GM18861 (cell line): ENCODE measurements around the gene PIGX.

ENCODE experiments used
- ATAC-seq: cut with Tn5 transposase; IDR thresholded peaks from one replicate; pipeline ENCODE4 v1.9.1; 2021; ENCODE audit not compliant: unreplicated experiment

The PIGX gene

GRCh38 chr3:196711838-196712513, at the start of gene PIGX, which contains the start of gene CEP19:
TSS of gene PIGX (plus strand) at chr3:196712377.
TSS of gene CEP19 (minus strand) at chr3:196712250. CDS start at chr3:196708657, 3,593 bp downstream.
- peak; percentile 57 for ATAC-seq

- no peak for ATAC-seq
Measured at GRCh38 chr3:196662711-196663571, 49.2 kb upstream of the PIGX start.

GRCh38 chr3:196666001-196666867, 45.9 kb upstream of the PIGX start:
- ATAC-seq, result no peak

- ATAC-seq, result no peak
Measured at GRCh38 chr3:196667056-196667825, 44.9 kb upstream of the PIGX start.

- ATAC-seq, result no peak
Measured at GRCh38 chr3:196670339-196670738, 41.8 kb upstream of the PIGX start.

GRCh38 chr3:196673632-196674031, 38.5 kb upstream of the PIGX start:
- no peak for ATAC-seq

GRCh38 chr3:196677353-196677752, 34.8 kb upstream of the PIGX start:
- no peak for ATAC-seq

- ATAC-seq, result no peak
Measured at GRCh38 chr3:196677931-196678330, 34.2 kb upstream of the PIGX start.

- ATAC-seq, result peak; percentile 83
Measured at GRCh38 chr3:196684548-196685407, 27.4 kb upstream of the PIGX start.

GRCh38 chr3:196686436-196686835, 25.7 kb upstream of the PIGX start:
- no peak for ATAC-seq

- ATAC-seq, result no peak
Measured at GRCh38 chr3:196688349-196688748, 23.8 kb upstream of the PIGX start.

- no peak for ATAC-seq
Measured at GRCh38 chr3:196689941-196690660, 22.1 kb upstream of the PIGX start.

GRCh38 chr3:196691386-196691785, 20.8 kb upstream of the PIGX start:
- ATAC-seq, result no peak

- ATAC-seq, result no peak
Measured at GRCh38 chr3:196694202-196694638, 18.0 kb upstream of the PIGX start.

- no peak for ATAC-seq
Measured at GRCh38 chr3:196694941-196695848, 17.0 kb upstream of the PIGX start.

- ATAC-seq, result no peak
Measured at GRCh38 chr3:196695849-196696226, 16.3 kb upstream of the PIGX start.

GRCh38 chr3:196697270-196697669, 14.9 kb upstream of the PIGX start:
- no peak for ATAC-seq

GRCh38 chr3:196699749-196700148, 12.4 kb upstream of the PIGX start:
- ATAC-seq, result no peak
